Hepatocyte (in vitro differentiated cells): ENCODE results near the gene IGF2BP1.

Experiments
- CTCF ChIP-seq: fragments of 200-600 bp; sonication (generic); IDR thresholded peaks from 2 replicates; pipeline ENCODE4 v1.5.1; 2016; ENCODE audit warnings: antibody characterized with exemption, mild to moderate bottlenecking; ENCODE audit not compliant: poor library complexity
- EZH2 ChIP-seq: fragments of 200-600 bp; sonication (generic); IDR thresholded peaks from 2 replicates; pipeline ENCODE4 v1.6.1; 2016; ENCODE audit warnings: antibody characterized with exemption, mild to moderate bottlenecking, borderline replicate concordance
- EZH2phosphoT487 ChIP-seq: fragments of 200-600 bp; sonication (generic); IDR thresholded peaks from one replicate; pipeline ENCODE4 v1.6.1; 2018; ENCODE audit warnings: antibody characterized with exemption, mild to moderate bottlenecking, low read depth, moderate library complexity; ENCODE audit not compliant: unreplicated experiment, severe bottlenecking

- TF ChIP-seq CTCF (no peak), EZH2phosphoT487 (no peak), EZH2 (no peak)
Observed at GRCh38 chr17:49050611-49051010, 53.4 kb downstream of the IGF2BP1 start.
